ENCODE results near the gene UNC13A. TPM values are rescaled to one million over a fixed set of nuclear protein-coding genes. Genes with fewer than 3 reads are reported as not detected.

Gene UNC13A
- total RNA-seq, 1 experiment from 2014 or later: 29.0 TPM

DNA sequence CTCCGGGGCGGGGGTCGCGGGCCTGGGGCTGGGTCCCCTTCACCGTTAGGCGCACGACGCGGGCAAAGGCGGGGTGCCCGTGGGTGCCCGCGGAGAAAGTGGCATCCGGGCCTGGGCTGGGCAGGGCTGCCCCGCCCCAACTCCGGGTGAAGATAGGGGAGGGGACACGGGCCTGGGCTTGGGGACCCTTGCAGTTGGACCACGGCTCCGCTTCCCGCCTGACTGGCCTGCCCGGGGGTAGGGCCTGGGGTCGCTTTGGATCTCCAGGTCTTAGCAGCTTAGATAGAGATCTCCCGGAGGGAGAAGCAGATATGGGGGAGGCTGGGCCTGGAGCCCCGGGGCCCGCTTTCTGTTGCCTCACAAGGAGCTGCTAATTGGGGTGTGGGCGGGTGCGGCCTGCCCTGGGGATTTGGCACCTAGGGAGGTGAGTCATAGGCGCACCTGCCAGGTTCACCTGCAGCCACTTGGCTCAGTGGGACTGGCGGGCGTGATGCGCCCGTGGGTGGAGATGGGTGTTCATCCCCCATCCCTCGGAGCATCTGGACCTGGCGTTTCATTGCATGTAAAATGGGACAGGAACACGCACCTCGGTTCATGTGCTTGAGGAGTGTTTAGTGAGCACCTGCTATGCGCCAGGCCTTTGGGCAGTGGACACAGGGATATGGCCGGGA lies 31.7 kb upstream of the UNC13A start:
- CTCF ChIA-PET: interaction anchor here (1.2 to 1.6 kb wide), 3 partner anchors 13 to 46 kb away, joined by 3 to 4 read pairs (median 4); no protein-coding TSS in a partner anchor
- peaks cover 33% of the 10 kb centered on the region for H3K79me2 ChIP-seq (ENCODE audit: insufficient read depth, low read length)

More for the DNA sequence above, 31.7 kb upstream of the UNC13A start:
- TF ChIP-seq REST (IDR thresholded peaks at IDR 0.05; ENCODE audit: low read depth): no peak
- TF ChIP-seq EGR1 (IDR thresholded peaks at IDR 0.05; ENCODE audit: low read depth): peak; percentile 61
- peak; percentile 62; the same call in 1 of the 2 replicates for TF ChIP-seq ZFX (IDR thresholded peaks at IDR 0.05)
- TSS peak; percentile 57 for BruUV-seq (replicated peaks)
- DNase-seq (ENCODE audit: low read depth, low spot score): no peak
- H3K4me2 ChIP-seq (ENCODE audit: low read length): peak overlapping the region; percentile 82
- H3K4me1 ChIP-seq (ENCODE audit: control insufficient read depth in 1 of 2, insufficient read depth in 2 of 2, low read length in 2 of 2): peaks cover 13 to 35% of the 10 kb centered on the region in 2 experiments
- peaks cover 4% of the 10 kb centered on the region in 2 experiments; a peak in 2 of 4 replicates for H3K36me3 ChIP-seq (ENCODE audit: control insufficient read depth in 1 of 2, insufficient read depth in 2 of 2, low read length in 2 of 2)
- peak overlapping the region; percentile 82 for H3K9ac ChIP-seq (ENCODE audit: low read length)
- no peaks in the 10 kb centered on the region for H3K27me3 ChIP-seq (ENCODE audit: insufficient read depth, low read length)
- ChIA-PET POLR2A (interaction anchor here (1.4 kb wide), 1 partner anchor 10 kb away, joined by 4 read pairs; no protein-coding TSS in a partner anchor), RAD21 (ENCODE audit: low non-redundant PET in 1 of 2, low total read pairs in 2 of 2, uncharacterized antibody in 2 of 2, unreplicated experiment in 2 of 2) (no interaction called here)
- peak overlapping the region; percentile 66; the same call in 1 of the 2 replicates for H3K27ac ChIP-seq (ENCODE audit: low read depth, low read length)
- no peaks in the 10 kb centered on the region for H3K9me3 ChIP-seq (ENCODE audit: control insufficient read depth in 1 of 2, insufficient read depth in 1 of 2, low read depth in 1 of 2, low read length in 2 of 2)
- H3K9me2 ChIP-seq (ENCODE audit: insufficient read depth): no peaks in the 10 kb centered on the region
- ATAC-seq: peak; percentile 56
- H3K4me3 ChIP-seq (replicated peaks in 1 of 2; ENCODE audit: low read depth in 1 of 2, low read length in 2 of 2): peak overlapping the region; percentile 91 to 97
- no peaks in the 10 kb centered on the region for H4K20me1 ChIP-seq (ENCODE audit: insufficient read depth)
- intact Hi-C loops (cut with micrococcal nuclease): loop anchor here (5.0 kb wide), 1 partner anchor 47 kb away; no protein-coding TSS in a partner anchor
- no peak overlapping the region for H2AFZ ChIP-seq (ENCODE audit: low read depth, low read length, poor library complexity, severe bottlenecking)

Measured in HCT116 (cell line).